Thyroid gland (tissue), 4 donors: ENCODE measurements around the gene EFCAB12. TPM values are rescaled to one million over a fixed set of nuclear protein-coding genes. Genes with fewer than 3 reads are reported as not detected.

Experiments used
- DNase-seq, 2 donors: peaks; one replicate each; pipeline ENCODE4 v3.0.0-alpha.2; 2019
- H3K27ac ChIP-seq, 3 donors: fragments of 200-600 bp; sonication (generic); 1 replicate in 2 of 3; 2 replicates in 1 of 3; pipeline ENCODE4 v1.5.1; 2016 to 2019; ENCODE audit warnings: mild to moderate bottlenecking in 1 of 3, moderate library complexity in 1 of 3
- H3K27me3 ChIP-seq: fragments of 200-600 bp; sonication (generic); one replicate; pipeline ENCODE4 v1.5.1; 2019
- H3K36me3 ChIP-seq, 2 donors: fragments of 200-600 bp; sonication (generic); one replicate each; pipeline ENCODE4 v1.5.1; 2016 to 2019
- H3K4me1 ChIP-seq, 2 donors: fragments of 200-600 bp; sonication (generic); one replicate each; pipeline ENCODE4 v1.5.1; 2017 to 2019
- H3K4me3 ChIP-seq, 3 donors: fragments of 200-600 bp; sonication (generic); replicated peaks in 1 of 3; 1 replicate in 2 of 3; 2 replicates in 1 of 3; pipeline ENCODE4 v1.5.1; 2016; ENCODE audit warnings: mild to moderate bottlenecking in 1 of 3
- H3K9me3 ChIP-seq: fragments of 200-600 bp; sonication (generic); one replicate; pipeline ENCODE4 v1.5.1; 2017
- CTCF ChIP-seq, 6 experiments: fragments of 200-600 bp in 3 of 6; fragments of 450-650 bp in 3 of 6; sonication (generic) in 3 of 6; IDR thresholded peaks; one replicate each; pipeline ENCODE4 v1.5.1; 2016 to 2019; ENCODE audit warnings: antibody characterized with exemption in 6 of 6, mild to moderate bottlenecking in 2 of 6, inconsistent platforms in 1 of 6, moderate library complexity in 1 of 6
- POLR2A ChIP-seq, 2 donors: fragments of 450-650 bp; IDR thresholded peaks; one replicate each; pipeline ENCODE4 v1.6.1; 2017; ENCODE audit warnings: antibody characterized with exemption in 2 of 2, mild to moderate bottlenecking in 2 of 2, moderate library complexity in 1 of 2
- WGBS, 2 donors: methylation state at CpG; one replicate each; pipeline ENCODE4 v1.1.5; 2017; 5-methylcytosine and 5-hydroxymethylcytosine counted together
- intact Hi-C: fragments of 100-400 bp; cut with DNase I; formaldehyde crosslinking; loops from one replicate; pipeline ENCODE4 v1.15.1; 2023
- total RNA-seq, 4 donors: library from RNA; depleted of rRNA; stranded (reverse); fragments of >200 nt; gene quantifications; one replicate each; pipeline ENCODE4 v1.2.3, GENCODE V29; 2016

The EFCAB12 gene
- total RNA-seq, 4 donors from 2014 or later = 0.67 to 1.2 (median 0.74) TPM

DNA sequence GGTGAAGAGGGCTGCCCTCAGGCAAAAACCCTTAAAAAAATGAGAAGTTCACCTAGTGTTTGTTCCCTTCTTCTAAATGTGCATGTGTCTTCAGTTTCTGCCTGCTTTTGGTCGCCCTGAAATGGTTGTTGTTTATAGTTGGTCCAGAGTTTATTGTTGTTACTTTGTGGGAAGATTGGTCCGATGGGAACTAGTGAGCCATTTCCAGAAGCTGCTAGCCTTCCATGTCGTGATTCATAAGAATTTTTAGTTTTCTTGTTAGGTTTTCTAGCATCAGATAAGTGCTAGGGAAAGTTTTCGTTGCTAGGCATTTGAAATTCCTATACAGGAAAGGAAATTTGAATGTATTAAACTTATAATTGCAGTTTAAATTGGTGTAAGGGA lies 45.3 kb upstream of the EFCAB12 start:
- 81 to 88% methylated on average over 4 of the region's 4 CpGs for WGBS, 2 donors
- Histone ChIP-seq H3K27ac (no peak overlapping the region), H3K27me3 (no peaks in the 10 kb centered on the region), H3K9me3 (no peaks in the 10 kb centered on the region), H3K4me3 (no peak overlapping the region), H3K36me3 (peaks cover 16 to 33% of the 10 kb centered on the region in 2 donors), H3K4me1 (peaks cover 5 to 10% of the 10 kb centered on the region in 2 donors)
- intact Hi-C loops = no loop called here
- no peak for TF ChIP-seq POLR2A (IDR thresholded peaks at IDR 0.05)
- TF ChIP-seq CTCF (IDR thresholded peaks at IDR 0.05) = no peak
- DNase-seq = no peak

- intact Hi-C loops = no loop called here
- no peaks in the 10 kb centered on the region for H3K9me3 ChIP-seq
- H3K27ac ChIP-seq = no peak overlapping the region
- no peak overlapping the region for H3K4me3 ChIP-seq
- no peaks in the 10 kb centered on the region for H3K27me3 ChIP-seq
- no peak for DNase-seq
- WGBS, 2 donors = 78 to 79% methylated on average over 4 of the region's 4 CpGs
- H3K36me3 ChIP-seq = peaks cover 15 to 31% of the 10 kb centered on the region in 2 donors
- H3K4me1 ChIP-seq = peaks cover 5 to 10% of the 10 kb centered on the region in 2 donors
- TF ChIP-seq POLR2A (IDR thresholded peaks at IDR 0.05) (no peak), CTCF (IDR thresholded peaks at IDR 0.05) (no peak)
These were observed 44.8 kb upstream of the EFCAB12 start for GRCh38 chr3:129473067-129473768.

DNA sequence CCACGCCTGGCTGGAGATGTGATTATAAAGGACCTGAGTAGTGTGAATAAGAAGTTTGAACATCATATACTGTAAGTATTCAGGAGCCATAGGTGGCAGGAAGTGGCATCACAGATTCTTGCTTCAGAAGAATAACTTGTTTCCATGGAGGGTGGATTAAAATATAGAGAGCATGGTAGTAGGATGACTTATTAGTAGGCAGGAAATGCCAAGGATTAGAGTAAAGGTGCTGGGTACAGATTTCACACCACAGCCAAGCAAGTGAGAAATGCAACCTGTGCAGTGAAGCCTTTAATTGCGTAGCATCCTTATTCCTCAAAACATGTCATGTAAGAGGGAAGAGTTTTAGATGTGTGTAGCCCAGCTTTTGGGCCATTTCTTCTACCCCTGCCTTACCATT lies 42.4 kb upstream of the EFCAB12 start:
- no peaks in the 10 kb centered on the region for H3K27me3 ChIP-seq

GRCh38 chr3:129469026-129469425 lies 40.6 kb upstream of the EFCAB12 start:
- peaks cover 3 to 10% of the 10 kb centered on the region in 2 donors for H3K36me3 ChIP-seq
- intact Hi-C loops = no loop called here
- WGBS, 2 donors = 72 to 97% methylated on average over 2 of the region's 2 CpGs
- H3K27me3 ChIP-seq = no peaks in the 10 kb centered on the region
- H3K4me1 ChIP-seq = peaks cover 5 to 10% of the 10 kb centered on the region in 2 donors
- H3K9me3 ChIP-seq = no peaks in the 10 kb centered on the region
- no peak overlapping the region for H3K27ac ChIP-seq
- no peak for DNase-seq
- TF ChIP-seq POLR2A (IDR thresholded peaks at IDR 0.05) = no peak
- no peak for TF ChIP-seq CTCF (IDR thresholded peaks at IDR 0.05)
- no peak overlapping the region for H3K4me3 ChIP-seq

More for the DNA sequence above, 42.4 kb upstream of the EFCAB12 start:
- no peak for TF ChIP-seq POLR2A (IDR thresholded peaks at IDR 0.05)
- no peak for TF ChIP-seq CTCF (IDR thresholded peaks at IDR 0.05)
- H3K9me3 ChIP-seq = no peaks in the 10 kb centered on the region
- DNase-seq = no peak
- no peak overlapping the region for H3K4me3 ChIP-seq
- intact Hi-C loops = no loop called here
- H3K4me1 ChIP-seq = peaks cover 5 to 10% of the 10 kb centered on the region in 2 donors
- peaks cover 3 to 10% of the 10 kb centered on the region in 2 donors for H3K36me3 ChIP-seq
- no peak overlapping the region for H3K27ac ChIP-seq
- WGBS, 2 donors = 91 to 98% methylated on average over 2 of the region's 2 CpGs

DNA sequence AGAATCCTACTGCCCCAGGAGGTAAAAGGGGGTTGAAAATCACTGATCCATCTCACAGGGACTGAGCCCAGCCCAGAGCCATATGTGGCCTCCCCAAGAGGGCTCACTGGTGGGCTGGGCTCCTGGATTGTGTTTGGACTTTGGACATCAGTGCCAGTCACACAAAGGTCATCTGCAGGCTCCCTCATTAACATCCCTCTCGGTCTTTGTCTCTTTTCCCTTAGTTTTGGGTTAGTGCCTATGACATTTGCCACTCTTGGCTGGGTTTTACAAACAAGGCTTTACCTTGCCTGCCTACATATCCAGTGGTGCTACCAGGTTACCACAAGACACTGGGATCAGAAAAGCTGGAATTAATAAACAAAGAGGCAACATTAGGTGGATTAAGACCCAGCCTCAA lies 39.5 kb upstream of the EFCAB12 start:
- intact Hi-C loops = no loop called here
- no peak overlapping the region for H3K27ac ChIP-seq

More for the DNA sequence above, 39.5 kb upstream of the EFCAB12 start:
- Histone ChIP-seq H3K4me3 (no peak overlapping the region), H3K9me3 (no peaks in the 10 kb centered on the region), H3K36me3 (peaks cover 3 to 15% of the 10 kb centered on the region in 2 donors), H3K4me1 (peaks cover under 1 to 2% of the 10 kb centered on the region in 2 donors), H3K27me3 (no peaks in the 10 kb centered on the region)
- no peak for DNase-seq
- WGBS, 2 donors = 88 to 96% methylated on average over 1 of the region's 1 CpG
- TF ChIP-seq POLR2A (IDR thresholded peaks at IDR 0.05) = no peak
- TF ChIP-seq CTCF (IDR thresholded peaks at IDR 0.05) = no peak
